ENCODE measurements around the gene B3GNT3.
"Not testable (repeated sequence)": the region's sequence is repeated elsewhere in the genome, so short reads cannot be mapped to it uniquely, and the experiment has no call there.

The B3GNT3 gene

DNA sequence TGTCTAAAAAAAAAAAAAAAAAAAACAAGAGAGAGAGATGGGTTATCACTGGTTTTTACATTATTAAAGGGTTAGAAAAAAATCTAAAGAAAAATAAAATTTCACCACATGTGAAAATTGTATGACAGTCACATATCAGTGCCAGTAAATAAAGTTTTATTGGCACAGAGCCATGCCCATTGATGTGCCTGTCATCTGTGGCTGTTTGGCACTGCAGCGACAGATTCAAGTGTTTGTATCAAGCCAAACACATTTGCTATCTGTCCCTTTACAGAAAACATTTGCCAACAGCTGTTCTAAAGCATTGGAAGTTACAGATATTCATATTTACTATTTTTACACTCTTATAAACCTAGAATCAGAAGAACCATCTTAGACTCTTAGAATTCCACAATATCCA is 27.4 kb upstream of the B3GNT3 start:
- no peak for DNase-seq

DNA sequence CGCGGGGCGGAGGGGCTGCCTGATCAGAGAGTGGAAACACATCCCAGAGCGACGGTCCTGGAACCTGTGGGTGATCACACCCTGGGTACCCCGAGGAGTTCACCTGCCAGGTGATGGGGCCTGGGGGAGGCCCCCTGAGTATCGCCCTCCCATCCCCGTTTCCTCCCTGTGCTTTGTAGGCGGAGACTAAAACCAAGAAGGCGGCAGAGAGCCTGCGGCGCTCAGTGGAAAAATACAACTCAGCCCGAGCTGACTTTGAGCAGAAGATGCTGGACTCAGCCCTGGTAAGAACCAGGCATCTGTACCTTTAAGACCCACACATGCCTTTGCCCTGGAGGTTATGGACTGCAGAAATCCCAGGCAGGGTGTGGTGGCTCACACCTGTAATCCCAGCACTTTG is 24.3 kb upstream of the B3GNT3 start:
- DNase-seq = no peak

DNA sequence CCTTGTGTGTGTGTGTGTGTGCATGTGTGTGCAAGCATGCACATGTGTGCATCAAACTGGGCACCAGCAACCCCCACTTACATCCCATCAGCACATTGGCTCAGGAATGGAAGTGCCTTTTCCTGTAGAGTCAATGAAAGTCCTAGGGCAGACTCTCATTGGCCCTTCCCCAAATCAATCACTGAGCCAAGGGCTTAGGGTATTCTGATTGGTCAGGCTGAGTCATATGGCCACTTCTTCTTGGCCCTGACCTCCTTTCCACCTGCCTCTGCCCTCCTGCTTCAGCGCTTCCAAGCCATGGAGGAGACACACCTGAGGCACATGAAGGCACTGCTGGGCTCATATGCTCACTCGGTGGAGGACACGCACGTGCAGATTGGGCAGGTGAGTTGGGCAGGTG is 22.8 kb upstream of the B3GNT3 start:
- no peak for DNase-seq

DNA sequence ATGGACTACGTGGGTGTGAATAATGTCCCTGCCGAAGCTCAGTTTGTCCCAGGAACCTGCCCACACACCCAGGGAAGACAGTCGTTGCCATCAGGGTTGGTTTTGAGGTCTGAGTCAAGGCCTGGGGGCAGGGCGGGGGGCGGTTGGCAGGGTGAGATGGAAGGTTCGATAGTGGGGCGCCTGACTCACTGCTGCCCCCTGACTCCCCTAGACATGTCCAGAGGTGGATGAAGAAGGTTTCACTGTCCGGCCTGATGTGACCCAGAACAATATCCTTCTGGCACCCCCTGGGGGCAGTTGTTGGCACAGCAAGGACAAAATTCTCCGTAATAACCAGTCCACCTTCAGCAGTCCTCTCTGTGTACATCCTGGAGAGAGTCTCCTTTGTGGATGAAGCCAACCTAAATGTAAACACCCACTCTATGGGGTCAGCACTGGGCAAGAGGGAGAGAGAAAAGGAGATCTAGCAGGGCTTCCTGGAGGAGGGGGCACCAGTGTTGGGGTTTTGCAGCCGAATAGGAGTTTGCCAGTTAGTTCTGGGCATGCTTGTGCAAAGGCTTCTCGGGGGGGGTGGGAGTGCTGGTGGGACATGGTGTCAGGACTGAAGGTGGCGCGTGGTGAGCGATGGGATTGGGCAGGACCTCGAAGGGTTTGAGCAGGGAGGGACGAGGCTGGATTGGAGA is 19.6 kb upstream of the B3GNT3 start:
- DNase-seq = no peak

DNA sequence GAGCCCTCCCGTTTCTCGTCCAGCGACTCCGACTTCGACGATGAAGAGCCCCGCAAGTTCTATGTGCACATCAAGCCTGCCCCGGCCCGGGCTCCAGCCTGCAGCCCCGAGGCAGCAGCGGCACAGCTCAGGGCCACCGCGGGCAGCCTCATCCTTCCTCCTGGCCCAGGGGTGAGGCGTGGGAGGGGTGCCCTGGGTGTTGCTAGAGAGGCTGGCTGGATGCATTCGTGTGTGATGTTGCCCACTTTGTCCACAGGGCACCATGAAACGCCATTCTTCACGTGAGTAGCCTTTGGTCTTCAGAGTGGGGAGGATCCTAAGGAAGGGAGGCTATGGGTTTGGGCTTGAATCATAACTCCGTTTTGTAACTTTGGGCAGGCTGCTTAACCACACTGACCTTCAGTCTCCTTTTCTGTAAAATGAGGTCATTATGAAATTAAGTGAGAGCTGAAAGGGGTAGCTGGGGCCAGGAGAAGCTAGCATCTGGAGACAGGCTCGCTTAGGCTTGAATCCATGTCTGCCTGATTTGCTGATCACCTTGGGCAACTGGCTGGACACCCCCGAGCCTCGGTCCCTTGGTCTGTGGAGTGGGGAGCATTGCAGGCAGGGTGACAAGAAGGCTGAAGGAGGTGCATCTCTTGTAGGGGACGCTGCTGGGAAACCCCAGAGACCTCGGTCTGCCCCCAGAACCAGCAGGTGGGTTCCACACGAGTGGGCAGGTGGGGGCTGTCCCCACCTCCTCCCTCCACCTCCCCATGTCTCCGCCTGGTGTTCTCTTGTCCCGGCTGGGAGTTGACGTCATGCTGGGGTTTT is 18.7 kb upstream of the B3GNT3 start:
- DNase-seq = no peak

DNA sequence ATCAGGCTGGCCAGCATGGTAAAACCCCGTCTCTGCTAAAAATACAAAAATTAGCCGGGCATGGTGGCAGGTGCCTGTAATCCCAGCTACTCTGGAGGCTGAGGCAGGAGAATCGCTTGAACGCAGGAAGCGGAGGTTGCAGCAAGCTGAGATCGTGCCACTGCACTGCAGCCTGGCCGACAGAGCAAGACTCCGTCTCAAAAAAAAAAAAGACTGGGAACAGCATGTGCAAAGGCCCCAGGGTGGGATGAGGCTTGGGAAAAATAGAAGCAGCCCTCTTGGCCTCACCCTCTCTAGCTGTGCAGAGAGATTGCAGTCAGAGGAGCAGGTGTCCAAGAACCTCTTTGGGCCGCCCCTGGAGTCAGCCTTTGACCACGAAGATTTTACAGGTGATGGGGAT is 17.1 kb upstream of the B3GNT3 start:
- not testable (repeated sequence) for DNase-seq

DNA sequence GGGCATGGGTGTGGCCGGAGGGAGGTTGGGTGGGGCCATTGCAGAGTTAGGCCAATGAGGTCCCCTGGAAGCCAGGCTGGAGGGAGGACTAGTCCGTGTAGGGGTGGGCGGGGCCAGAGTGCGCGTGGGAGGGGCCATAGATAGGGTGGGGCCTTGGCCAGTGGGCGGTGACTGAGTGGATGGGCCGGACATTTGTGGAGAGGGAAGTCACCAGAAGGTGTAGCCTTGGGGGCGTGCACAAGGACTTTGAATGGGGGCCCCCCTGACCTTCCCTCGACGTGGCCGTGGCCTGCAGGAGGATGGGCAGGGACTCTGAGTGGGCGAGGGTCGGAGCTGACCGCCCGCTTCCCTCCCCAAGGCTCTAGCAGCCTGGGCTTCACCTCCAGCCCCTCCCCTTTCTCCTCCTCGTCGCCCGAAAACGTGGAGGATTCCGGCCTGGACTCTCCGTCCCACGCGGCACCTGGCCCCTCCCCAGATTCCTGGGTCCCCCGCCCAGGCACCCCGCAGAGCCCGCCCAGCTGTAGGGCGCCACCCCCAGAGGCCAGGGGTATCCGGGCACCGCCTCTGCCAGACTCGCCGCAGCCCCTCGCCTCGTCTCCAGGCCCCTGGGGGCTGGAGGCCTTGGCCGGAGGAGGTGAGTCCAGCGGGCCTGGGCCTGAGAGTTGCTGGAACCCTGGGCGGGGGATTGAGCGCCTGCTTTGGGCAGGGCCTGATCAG is 16.5 kb upstream of the B3GNT3 start:
- peak; percentile 60 for DNase-seq

DNA sequence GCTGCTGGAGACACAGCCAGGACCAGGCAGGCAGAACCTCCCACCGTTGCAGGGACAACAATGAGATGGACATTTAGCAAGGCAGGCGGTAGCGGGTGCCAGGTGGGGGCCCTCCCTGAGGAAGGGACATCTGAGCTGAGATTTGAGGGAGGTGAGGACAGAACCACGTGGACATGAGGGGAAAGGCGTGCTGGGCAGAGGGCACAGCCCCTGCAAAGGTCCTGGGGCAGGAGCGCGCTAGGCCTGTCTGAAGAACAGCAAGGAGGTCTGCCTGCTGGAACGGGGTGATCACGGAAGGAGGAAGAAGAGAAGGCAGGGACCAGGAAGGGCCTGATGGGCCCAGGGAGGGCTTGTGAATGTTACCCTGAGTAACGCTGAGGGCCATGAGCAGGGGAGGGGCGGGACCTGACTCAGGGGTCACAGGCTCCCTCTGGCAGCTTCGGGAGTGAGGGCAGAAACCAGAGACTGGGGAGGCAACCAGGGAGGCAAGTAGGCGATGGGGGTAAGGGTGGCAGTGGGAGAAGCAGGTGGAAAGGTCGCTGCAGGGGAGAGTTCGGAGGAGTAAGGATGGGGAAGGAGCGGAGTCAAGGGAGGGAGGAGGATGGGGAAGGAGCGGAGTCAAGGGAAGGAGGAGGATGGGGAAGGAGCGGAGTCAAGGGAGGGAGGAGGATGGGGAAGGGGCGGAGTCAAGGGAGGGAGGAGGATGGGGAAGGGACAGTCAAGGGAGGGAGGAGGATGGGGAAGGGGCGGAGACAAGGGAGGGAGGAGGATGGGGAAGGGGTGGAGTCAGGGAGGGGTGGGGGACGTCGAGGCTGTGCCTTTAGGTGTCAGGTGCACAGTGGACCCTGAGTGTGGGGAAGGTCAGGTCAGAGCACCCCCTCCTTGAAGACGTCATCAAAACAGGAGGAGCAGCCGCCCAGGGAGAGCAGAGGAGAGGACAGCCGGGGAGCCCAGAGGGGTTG is 15.7 kb upstream of the B3GNT3 start:
- DNase-seq = no peak

DNA sequence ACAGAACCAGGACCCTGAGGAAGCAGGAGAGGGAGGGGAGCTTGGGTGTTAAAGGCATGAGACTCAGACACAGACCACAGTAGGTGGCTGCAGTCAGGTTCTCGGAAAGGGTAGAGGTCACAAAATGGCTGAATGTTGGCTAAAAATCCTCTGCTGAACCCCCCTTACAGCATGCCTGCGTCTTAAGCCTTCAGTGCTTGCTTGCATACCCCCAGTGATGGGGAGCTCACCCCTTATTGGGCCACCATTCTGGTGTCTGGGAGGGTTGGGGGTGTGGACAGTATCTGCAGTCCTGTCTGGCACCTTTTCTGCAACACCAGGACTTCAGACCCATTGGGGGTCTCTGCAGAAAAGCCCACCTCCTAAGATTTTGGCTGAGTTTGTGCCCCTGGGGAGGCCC is 14.2 kb upstream of the B3GNT3 start:
- no peak for DNase-seq

DNA sequence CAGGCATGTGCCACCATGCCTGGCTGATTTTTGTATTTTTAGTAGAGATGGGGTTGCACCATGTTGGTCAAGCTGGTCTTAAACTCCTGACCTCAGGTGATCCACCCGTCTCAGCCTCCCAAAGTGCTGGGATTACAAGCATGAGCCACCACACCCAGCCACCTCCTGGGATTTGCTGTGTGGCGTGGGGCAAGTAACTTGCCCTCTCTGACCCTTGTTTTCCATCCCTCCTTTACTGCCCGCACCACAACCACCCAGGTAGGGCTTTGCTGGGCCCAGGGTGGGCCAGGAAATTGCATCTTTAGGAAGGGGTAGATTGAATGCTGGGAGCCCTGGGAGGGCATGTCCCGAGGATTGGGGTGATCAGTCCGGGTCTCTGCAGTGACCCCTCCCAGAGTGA is 11.2 kb upstream of the B3GNT3 start:
- DNase-seq = not testable (repeated sequence)

DNA sequence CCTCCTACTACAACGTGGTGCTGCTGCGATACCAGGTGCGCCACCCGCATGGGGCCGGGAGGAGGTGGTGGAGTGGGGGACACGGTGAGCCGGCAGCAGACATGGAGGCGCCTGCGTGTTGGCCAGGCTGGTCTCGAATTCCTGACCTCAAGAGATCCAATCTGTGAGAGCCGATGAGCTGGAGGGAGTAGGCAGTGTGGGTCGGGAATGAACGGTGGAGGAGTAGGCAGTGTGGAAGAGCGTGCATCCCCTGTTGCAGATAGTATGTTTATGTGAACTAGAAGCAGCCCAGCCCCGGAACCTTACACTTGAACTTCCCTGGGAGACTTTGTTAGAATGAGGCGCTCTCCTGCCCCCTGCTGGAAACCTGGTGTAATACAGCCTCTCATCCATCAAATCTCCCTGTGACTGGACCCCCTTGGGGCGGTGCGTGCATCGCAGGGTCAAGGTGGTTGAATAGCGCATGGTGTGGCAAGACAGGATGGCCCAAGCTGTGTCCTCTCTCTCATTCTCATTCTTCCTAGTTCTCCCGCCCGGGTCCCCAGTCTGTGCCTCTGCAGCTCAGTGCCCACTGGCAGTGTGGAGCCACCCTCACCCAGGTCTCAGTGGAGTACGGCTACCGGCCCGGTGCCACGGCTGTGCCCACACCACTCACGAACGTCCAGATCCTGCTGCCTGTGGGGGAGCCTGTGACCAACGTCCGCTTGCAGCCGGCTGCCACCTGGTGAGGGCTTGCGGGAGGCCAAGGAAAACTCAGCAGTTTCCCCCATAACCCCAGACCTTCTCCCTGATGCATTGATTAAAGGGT is 10.5 kb upstream of the B3GNT3 start:
- DNase-seq = peak; percentile 61

DNA sequence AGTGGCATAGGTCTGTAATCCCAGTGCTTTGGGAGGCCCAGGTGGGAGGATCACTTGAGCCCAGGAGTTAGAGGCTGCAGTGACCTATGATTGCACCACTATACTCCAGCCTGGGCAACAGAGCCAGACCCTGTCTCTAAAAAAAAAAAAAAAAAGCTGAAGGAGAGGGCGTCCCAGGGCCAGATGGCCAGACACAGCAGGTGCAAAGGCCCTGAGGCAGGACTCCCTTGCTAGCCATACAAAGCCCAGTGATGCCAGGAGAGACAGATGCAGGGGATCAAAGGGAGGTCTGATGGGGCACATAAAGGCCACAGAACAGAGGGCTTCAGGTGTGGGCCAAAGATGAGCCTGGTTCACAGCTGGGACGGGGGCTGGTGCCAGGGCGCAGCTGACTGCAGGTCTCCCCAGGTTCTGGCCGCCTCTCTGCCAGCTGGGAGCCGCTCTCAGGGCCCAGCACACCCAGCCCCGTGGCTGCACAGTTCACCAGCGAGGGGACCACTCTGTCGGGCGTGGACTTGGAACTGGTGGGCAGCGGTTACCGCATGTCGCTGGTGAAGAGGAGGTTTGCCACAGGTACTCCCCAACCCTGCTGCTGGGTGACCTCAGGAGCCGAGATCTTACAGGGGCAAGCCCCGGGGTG is 7.5 kb upstream of the B3GNT3 start:
- no peak for DNase-seq

DNA sequence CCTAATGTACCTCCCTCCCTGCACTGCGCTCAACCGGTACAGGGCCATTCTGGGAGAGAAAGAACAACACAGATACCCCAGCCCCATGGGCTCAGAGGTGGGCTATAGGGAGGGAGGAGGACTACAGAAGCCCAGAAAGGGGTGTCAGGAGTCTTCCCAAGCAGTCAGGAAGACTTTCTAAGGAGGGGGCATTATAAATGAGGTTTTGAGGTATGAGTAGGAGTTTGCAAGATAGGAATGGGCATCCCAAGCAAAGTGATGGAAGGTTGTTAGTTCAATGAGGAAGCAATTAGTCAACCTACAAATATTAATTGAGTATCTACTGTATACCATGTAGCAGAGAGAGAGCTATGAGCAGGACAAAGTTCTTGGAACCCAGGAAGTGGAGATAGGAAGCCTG is 6.3 kb upstream of the B3GNT3 start:
- DNase-seq = no peak

DNA sequence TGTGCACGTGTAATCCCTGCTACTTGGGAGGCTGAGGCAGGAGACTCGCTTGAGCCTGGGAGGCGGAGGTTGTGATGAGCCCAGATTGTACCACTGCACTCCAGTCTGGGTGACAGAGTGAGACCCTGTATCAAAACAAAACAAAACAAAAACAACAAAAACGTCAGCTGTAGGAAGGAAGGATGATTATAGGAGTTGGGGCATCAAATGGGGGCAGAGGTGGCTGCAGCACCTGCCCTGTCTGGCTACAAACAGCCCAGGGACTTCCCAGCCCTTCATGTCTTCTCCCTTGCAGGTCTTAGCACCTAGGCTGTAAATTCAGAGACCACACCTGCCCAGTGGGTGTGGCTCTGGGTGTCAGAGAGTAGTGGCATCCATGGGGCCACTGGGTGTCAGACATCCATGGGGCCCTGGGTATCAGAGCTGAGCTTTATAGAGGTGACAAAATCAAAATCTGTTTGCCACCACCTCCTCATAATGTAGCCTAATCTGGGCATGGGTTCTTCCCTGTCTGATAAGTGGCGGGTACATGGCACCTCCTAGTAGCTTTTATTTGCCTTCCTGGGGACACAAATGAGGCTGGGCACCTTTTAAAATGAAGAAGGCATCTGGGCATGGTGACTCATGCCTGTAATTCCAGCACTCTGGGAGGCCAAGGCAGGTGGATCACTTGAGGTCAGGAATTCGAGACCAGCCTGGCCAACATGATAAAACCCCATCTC is 4.7 kb upstream of the B3GNT3 start:
- DNase-seq = no peak

DNA sequence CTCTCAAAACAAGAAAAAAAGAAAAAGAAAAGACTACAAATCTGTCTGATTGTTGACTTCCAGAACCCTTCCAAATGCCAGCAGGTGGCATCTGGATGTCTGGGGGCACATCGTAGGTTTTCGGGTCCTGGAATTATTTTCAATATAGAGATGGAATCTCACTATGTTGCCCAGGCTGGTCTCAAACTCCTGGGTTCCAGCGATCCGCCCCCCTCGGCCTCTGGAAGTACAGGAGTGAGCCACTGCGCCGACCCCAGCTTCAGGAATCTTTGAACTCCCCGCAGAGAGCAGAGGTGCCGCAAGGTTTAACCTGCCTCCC is 567 bp upstream of the B3GNT3 start:
- no peak for DNase-seq

DNA sequence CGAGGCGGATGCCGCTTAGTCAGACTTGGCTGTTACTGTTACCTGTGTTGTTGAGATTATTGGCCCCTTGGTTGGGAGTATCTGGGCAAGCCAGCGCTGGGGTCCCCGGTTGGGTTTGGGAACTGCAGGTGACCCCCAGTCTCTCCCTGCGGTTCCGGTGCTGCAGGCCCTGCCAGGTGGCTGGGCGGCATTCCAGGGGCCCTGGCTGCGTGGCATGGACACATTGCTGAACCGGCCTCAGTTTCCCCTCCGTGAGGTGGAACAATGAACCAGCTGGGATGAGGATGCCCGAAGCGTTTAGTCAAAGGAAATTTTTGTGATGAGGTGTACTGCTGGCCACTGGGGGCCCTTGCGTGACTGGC is 538 bp downstream of the B3GNT3 start:
- no peak for DNase-seq

DNA sequence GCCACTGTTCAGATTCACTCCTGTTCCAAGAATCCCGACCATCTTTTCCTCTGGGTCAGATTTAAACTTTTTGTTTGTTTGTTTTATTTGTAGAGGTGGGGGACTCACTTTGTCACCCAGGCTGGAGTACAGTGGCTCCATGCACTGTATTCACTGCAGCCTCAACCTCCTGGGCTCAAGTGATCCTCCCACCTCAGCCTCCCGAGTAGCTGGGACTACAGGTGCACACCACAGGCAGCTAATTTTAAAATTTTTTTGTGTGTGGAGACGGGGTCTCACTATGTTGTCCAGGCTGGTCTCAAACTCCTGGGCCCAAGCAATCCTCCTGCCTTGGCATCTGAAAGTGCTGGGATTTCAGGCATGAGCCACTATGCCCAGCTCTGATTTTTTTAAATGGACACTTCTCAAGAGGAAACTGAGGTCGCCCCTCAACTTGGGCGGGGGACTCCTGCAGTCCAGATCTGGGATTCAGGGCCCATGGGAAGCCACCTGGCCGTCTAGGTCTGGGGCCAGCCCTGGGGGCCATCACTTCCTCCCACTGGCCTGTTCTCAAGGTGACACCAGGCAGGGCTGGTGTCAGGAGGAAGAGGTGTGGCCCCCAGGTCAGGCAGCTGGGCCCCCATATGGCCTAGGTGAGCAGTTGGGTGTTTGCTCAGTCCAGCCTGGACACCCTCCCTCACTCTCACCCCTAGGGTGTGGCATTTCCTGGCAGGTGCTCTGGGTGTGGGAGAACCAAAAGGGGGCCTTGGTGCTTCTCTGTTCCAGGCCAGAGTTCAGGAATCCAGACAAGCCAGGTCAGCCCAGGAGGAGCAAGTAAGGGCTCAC is 1.3 kb downstream of the B3GNT3 start:
- no peak for DNase-seq

DNA sequence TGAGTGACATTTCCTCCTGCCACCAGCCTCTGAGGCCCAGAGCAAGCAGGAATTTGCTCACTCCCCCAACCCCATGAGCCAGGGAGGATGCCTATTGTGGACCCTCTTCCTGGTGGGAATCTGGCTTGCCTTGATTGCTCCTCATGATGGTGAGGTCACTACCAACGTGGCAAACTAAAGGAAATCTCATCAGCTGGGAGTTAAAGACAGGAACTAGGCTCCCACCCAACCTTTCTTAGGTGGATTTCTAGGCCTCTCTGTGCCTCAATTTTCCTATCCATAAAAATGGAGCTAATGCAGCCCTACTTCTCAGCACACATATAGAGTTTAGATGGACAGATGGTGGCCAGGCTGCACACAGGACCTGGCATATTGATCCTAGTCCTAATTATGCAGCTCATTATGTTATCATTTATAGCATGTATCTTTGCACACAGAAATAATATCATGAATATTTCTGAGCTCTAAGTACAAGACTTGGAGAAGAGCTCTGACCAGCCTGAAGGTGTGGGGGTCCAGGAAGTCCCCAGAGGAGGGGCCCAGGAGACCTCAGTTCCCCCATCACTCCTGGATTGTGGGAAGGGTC is 2.0 kb downstream of the B3GNT3 start:
- DNase-seq = no peak

DNA sequence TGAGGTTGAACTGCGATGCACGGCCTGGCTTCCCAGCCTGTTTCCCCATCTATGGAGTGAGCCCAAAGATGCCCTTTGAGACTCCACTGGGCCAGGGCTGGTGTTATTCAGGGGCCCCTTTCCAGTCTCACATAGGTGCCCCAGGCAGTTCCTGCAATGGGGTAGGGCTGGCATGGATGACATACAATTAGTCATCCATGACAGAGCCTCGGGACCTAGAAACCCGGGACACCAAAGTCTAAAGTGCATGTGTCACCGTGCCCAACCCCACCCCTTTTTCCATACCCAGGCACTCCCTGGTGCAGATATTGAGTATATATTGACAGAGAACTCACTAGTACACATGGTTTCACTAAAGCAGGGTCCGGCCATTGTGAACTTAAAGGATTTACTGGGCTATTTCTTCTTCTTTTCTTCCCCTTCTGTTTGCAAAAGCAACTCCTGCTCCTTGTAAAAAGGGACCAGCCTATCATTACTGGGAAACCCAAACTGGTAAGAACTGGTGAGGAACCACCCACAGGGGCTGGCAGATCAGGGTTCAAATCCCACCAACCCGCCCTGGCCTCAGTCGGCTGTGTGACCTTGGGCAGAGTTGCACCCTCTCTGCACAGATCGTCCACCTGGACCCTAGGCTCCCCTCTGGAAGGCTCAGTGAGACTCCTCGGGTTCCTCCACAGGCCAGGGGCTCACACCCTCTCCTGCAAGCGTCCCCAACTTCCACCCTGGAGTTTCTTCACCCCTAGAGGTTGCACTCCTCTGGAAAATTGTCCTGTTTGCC is 2.7 kb downstream of the B3GNT3 start:
- DNase-seq = no peak
